Measurements from ENCODE around the gene NCAPD3.

The NCAPD3 gene

DNA sequence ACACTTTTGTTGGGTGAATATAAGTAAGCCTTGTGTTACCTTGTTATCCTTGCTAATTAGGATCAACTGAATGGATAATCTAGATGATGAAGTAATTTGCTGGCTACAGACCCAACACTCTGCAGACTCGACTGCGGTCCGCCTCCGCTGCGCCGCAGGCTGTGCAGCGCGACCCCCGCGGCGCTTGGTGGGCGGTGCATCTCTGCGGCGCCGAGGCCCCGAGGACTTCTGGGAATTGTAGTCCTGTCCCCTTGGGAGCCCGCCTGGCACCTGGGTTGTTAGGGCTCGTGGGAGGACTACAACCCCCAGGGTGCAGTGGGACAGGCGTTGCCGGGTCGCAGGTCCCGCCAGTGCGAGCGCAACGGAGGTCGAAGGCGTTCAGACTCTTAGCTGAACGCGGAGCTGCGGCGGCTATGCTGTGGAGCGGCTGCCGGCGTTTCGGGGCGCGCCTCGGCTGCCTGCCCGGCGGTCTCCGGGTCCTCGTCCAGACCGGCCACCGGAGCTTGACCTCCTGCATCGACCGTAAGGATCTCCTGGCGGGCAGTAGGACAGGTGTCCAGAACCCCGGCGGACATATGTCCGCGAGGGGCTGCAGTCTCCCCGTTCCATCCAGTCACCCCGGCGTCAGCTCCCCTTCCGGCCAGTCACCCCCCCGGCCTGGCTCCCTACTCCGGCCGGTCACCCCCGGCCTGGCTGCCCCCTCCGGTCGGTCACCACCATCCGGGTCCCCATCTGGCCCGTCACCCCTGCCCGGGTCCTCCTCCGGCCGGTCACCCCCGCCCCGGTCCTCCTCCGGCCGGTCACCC lies 29.6 kb upstream of the NCAPD3 start, which contains the start of the genes ACAD8 and THYN1:
ACAD8 (plus strand) TSS at position 381 of the 806 bp plus-strand sequence; CDS start at position 414, 33 bp downstream.
THYN1 (minus strand) TSS at position 165 of the 806 bp plus-strand sequence. CDS start 470 bp downstream, outside the sequence.
- DNase-seq, result peak; percentile 53

DNA sequence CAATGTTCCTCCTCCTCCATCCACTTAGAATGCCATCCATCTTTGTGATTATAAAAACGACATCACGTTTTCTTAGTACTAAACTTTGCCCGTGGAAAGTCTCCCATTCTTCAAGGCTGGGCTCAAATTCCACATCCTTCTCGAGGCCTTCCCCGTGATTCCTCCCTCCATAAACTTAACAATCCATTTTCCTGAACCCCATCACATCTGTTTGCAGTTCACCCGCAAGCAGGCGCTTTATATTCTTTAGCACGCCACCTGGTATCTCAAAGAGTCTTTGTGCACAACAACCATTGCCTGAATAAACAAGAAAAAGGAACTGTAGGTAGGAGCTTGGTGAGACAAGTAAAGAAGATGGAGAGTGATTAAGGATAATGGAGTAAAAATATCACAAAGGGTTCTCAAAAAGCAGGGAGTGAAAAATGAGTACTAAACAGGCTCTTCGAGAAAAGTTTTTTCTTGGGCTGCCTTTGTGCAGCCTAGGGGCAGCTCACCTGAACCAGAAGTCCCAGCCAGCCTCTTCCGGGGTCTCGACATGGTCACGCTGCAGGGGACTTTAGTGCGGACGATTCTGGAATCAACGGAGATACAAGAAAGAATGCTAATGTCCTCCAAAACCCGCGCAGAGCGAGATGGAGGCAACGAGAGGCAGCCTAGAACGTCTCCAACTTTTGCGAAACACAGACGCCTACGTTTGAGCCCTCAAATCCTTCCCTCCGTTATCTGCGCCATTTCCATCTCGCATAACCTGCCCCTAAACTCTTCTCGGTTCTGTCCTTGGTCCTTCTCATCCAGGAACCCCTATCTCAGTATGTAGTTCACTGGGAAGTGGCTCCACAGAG lies 28.8 kb upstream of the NCAPD3 start:
- DNase-seq, result no peak

DNA sequence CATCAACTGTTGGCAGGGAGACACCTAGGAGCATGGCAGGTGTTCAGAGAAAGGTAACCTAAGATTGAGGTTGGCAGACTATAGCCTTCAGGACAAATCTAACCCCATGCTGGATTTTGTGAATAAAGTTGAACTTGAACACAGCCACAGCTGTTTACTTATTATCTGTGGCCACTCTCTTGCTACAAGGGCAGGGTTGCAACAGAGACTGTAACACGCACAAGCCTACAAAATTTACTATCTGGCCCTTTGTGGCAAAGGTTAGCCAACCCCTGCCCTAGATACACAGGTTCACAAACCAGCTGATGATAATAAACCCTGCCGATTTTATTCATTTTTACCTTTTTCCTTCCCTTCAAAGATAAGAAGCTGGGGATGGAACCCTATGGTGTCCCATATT lies 26.9 kb upstream of the NCAPD3 start:
- no peak for DNase-seq

DNA sequence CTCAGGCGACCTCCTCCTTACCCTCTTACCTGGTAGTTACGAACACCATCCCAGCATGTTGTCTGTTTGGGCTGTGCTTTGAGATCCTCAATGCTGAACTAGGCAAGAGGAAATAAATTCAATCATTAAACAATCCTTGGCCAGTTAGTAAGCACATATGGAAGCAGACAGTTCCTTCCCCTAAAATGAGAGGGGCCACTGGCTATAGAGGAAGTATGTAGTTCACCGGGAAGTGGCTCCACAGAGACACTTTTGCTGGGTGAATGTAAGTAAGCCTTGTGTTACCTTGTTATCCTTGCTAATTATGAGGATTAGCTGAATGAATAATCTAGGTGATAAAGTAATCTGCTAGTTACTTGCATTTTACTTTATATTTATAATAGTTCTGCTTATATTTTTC lies 26.5 kb upstream of the NCAPD3 start:
- DNase-seq, result no peak

DNA sequence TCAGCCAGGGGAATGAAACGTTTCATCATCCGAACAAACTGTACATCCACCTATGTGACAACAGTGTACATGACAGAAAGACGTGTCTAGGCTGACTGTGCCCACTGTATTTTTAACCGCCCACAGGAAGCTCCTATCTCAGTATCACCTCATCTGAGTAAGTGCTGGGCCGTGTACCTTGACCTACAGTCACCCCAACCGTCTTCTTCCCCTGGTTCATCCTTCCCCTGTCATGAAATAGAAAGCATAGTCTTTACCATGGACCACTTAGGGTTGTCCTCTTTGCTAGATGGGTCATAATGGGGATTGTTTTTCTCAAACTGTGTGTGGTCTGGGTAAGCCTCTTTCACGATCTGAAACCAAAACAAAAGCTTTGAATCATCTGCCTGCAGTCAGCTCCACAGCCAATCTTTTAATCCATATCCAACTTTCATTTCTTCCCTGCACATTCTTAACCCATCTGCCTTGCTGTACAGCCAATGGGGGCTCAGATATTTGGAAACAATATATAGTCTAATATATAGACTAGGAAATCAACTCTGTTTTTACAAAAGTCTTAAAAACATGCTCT lies 25.2 kb upstream of the NCAPD3 start:
- no peak for DNase-seq

DNA sequence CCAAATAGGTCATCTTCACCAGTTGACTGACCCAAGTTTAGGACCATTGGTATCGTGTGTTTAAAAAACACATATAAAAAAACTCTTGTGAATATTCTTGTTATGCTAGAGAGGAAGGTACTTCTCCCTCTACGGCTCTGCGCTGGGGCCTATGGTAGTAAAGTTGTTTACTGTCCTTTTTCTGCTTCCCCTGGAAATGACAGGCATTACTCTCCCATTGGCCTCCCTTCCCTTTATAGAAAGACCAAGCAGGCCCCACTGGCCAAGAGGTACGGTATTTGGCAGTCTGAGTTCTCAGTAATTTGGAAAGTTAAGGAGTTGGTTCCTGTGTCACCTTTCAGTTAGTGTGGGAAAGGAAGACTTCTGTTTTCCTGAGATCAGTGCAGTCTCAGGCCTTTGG lies 22.9 kb upstream of the NCAPD3 start:
- no peak for DNase-seq

DNA sequence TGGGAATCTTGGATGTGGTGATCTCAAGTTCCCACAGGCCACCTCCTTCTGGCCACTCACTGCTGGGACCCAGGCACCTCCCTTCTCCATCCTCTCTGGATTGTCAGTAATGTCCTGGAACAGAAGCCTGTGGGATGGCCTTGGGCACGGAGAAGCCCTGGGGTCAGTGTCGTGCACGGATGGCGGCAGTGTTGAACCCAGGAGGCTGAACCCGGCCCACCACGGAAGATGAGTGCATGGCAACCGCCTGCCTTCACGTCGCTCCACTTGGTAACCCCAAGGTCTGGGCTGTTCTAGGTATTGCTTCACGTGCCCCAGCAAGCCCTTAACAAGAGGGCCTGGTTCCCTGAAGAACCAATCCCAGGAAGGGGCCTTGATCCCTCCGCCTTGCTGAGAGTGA lies 22.3 kb upstream of the NCAPD3 start:
- no peak for DNase-seq

DNA sequence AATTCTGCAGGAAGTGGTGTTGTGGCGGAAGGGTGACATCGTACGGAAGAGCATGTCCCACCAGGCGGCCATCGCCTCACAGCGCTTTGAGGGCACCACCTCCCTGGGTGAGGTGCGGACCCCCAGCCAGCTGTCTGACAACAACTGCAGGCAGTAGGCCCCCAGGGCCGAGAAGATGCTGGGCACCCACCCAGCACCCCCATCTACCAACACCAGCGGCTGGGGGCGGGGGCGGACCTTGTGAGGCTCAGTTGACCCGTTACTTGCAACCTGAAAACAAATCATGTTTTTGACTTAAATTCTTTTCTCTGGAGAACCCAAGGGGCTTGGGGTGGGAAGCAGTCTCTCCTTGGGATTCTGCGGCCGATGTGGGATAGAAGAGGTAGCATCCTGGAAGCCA lies 21.7 kb upstream of the NCAPD3 start:
- DNase-seq, result no peak

DNA sequence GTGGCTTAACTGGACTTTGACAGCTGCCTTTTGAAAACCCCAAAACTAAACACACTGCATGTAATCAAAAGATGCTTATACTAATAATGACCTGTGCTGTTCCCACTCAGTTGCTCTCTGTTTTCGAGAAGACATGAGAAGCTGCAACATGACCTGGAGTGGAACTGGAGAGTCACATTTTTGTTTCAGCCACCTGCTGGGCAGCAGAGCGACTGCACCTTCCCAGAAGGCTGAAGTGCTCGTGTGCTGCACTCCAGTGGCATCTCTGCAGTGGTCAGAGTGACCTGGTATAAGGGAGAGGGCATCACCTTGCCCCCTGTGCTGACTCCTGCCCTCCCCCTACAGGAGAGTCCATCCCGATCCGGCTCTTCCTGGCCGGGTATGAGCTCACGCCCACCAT lies 20.8 kb upstream of the NCAPD3 start:
- no peak for DNase-seq

DNA sequence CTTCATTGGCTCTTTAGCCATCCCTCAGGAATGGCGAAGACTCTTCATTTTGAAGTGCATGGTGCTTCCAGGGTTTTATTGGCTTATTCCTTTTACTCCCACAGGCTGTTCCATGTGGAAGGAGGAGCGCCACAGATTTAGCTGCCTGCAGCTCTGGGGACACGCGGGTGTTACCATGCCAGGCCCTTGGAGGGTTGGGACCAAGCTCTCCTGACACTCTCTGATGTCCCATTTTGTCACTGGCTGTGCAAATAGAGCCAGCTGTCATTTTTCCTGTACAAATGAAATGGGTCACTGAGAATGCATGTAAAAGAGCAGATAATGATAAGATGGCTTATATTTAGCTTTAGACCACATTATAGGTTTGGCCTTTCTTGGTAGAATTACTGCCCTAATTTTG lies 20.1 kb upstream of the NCAPD3 start:
- no peak for DNase-seq

DNA sequence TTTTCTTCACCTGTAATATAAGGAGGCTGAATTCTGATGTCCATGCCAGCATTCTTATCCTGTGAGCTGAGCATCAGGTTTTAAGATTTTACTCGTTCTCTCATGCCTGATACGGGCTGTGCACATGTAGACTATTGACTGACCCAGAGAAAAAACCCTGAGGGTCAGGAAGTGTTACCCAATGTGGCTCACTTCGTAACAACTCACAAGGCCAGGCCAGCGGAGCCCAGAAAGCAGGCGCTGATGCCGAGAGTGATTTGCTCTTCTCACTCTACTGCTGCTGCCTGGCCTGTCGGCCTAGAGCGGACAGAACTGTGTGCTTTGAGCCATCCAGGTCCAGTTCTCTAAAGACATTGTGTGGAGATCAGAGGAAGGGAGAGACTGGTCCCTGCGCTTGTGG lies 18.6 kb upstream of the NCAPD3 start:
- DNase-seq, result no peak

DNA sequence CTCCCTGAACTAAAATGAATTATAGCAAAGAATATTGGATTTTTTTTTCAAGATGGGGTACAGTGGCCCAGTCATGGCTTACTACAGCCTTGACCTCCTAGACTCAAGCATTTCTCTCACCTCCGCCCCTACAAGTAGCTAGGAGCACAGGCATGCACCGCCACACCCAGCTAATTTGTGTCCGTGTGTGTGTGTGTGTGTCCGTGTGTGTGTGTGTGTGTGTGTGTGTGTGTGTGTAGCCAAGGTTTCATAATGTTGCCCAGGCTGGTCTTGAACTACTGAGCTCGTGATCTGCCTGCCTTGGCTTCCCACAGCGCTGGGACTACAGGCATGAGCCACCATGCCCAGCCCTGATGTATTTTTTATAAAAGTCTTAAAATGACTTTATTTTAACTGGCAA lies 16.8 kb upstream of the NCAPD3 start:
- DNase-seq, result no peak

DNA sequence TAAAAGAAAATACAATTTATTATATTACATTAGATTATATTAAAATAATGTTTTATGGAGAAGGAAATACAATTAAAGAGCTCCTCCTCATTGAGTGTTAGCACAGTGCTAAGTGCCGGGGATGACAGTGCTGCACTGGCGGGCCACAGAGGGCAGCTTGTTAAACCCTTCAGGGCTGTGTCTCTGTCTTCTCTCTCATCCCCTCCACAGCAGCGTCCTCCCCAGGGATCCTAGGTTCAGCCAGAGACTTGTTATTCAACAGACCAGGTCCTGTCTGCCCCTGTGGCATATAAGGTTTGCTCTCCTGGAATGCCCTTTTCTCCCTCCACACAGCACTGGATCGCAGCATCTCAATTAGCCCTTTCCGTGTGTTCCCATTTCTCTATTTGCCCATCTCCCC lies 15.2 kb upstream of the NCAPD3 start:
- no peak for DNase-seq

DNA sequence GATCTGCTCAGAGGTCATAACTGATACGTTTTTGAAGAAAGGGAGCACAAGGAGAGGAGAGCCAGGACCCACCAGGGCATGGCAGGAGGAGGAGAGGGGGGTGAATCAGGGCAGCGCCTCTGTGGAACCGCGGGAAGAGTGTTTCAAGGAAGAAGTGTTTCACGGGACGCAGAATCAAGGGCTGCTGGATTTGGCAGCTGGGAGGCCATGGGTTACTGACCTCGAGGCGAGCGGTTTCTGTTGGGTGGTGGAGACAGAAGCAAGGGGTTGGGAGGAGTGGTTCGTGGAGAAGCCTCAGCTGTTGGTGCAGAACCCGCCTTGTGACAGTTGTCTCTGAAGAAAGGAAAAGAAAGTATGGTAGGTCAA lies 13.8 kb upstream of the NCAPD3 start:
- DNase-seq, result no peak

DNA sequence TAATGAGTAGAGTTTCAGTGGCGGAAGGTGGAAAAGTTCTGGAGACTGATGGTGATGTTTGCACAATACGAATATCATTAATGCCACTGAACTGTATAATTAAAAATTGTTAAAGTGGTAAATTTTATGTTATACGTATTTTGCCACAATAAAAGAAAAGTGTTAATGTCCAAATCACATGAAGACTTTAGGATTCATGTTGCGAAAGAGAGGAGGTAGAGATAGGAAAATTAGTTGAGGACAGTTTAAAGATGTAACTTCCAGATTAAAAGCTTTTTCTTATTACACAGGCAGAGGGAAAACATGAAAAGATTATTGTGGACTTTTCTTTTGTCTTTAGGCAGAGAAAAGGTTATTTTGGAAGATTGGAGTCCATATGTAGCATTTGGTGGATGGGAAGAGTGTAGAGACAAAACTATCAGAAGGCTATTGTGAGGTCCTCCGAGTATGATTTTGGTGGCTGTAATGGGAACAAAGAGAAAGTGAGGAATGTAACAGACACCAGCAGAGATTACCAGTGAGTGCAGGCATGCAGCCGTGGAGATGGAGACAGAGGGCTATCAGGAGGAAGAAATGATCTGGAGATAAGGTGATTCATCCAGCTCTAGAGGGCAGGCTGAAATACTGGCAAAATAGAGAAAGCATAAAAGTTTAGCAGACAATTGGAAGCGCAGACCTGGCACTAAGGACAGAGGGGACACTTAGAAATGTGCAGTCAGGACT lies 13.2 kb upstream of the NCAPD3 start:
- DNase-seq, result no peak

DNA sequence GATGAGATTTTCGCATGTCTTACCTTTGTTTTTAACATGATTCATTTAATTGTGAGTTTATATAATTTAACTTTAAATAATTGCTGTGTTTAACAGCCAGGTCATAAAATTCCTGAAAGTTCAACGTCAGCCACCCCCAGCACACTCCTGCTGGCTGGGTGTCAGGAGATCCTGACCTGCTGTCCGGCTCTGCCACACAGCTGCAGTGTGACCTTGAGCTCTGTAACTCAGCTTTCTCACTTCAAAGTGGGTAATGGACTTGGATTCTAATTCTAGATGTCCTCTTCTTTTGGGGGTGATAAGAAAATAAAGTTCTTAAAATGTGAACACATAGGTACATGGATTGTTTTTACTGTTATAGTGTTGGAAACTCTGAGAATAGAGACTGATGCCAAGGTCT lies 11.6 kb upstream of the NCAPD3 start:
- DNase-seq, result no peak

DNA sequence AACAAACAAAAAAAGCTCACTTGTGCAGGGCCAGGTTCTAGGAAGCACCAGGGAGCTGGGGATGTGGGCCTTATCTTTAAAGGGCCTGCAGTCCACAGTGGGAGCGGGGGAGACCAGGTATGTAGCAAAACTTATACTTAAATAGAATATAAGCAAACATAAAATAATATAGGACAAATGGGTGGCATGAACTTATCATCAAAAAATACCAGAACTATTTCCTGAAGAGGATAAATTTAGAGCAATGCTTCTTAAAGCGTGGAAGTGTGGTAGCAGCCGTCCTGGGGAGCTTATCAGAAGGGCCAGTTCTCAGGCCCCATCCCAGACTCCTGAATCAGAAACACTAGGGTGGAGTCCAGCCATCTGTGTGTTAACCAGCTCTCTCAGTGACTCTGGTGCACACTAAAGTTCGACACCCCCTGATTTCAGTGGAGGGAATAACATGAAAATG lies 10.0 kb upstream of the NCAPD3 start:
- DNase-seq, result no peak

DNA sequence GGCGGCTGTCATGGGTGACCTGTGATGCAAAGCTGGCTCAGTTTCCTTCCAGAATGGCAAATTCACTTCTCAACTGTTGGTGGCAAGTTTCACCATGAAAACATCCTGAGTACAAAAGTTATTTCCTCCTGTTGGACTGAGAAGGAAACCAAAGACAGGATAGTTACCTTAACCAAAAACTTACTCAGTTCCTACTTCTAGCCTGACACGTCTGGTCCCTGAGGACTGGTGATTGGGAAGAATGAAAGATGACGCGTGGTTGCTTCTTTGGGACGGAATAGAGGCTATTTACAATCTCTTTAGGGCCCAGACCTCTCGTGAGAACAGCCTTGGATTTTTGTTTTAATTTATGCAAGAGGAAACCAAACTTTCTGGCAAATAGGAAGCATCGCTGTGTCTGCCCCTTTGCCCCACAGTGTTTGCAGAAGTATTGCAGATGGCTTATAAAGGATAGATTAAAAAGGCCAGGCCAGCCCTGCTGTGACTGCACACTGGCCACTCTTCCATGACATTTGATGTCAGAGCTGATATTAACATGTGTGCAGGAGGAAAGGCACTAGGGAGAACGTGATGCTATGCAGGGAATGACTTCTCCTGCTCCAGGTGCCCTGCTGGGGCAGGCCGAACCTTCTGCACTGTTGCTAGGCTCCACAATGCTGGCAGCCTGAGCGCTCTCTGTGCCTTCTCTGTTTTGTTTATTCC lies 8.3 kb upstream of the NCAPD3 start:
- DNase-seq, result no peak

DNA sequence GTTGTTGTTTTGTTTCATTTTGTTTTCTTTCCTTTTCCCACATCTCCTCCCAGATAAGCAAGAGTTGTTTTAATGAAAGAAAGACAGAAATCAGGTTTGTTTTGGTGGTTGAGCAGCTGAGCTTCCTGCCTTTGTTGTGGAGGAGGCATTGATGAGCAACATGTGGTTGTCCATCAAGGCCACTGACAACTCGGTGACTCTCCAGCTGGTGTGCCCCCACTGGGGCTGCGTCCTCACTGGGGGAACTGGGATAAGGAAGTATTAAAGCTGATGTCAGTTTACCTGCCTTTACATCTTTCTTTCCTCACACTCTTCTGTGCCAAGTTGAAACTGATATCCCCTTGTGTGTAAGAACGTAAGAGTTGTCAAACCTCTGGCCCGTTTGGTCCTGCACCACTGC lies 6.6 kb upstream of the NCAPD3 start:
- DNase-seq, result no peak

DNA sequence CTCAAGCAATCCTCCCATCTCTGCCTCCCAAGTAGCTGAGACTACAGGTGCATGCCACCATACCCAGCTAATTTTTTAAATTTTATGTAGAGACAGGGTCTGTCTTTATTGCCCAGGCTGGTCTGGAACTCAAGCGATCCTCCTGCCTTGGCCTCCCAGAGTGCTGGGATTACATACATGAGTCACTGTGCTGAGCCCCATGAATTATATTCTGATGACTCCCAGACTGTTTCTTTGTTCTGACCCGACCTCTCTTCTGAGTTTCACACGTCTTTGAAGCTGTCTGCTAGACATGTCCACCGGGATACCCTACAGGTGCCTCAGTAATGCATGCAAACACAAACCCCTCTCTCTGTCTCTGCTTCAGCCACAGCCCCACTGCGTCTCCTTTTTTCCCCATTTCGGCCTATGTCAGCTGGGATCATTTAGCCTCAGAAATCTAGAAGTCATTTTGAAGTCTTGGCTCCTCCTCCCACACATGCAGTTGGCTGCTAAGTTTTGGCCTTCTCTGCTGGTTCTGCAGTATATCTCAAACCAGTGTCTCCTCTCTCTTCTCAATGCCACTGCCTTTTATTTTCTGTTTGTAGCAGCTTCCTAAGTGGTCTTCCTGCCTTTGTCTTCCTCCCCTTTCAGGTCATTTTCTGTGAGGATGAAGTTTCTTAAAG lies 5.5 kb upstream of the NCAPD3 start:
- DNase-seq, result no peak

DNA sequence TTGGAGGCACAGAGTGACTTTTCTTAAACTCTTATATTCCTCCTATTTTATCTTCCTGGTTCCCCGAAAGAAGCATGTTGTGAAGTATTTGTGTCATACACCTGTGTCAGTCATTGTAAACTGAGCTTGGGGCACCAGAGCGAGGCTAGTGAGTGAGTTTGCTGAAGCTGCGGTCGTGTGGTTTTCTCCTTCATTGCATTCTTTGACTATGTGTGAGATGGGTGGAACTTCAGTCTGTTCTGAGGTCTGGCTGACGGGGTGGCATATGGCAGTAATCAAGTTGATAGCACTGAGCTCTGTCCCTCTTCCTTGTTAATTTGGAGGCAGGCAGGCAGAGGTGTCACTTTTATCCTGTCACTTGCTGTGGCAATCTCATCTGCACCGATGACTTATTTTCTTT lies 4.9 kb upstream of the NCAPD3 start:
- DNase-seq, result no peak

DNA sequence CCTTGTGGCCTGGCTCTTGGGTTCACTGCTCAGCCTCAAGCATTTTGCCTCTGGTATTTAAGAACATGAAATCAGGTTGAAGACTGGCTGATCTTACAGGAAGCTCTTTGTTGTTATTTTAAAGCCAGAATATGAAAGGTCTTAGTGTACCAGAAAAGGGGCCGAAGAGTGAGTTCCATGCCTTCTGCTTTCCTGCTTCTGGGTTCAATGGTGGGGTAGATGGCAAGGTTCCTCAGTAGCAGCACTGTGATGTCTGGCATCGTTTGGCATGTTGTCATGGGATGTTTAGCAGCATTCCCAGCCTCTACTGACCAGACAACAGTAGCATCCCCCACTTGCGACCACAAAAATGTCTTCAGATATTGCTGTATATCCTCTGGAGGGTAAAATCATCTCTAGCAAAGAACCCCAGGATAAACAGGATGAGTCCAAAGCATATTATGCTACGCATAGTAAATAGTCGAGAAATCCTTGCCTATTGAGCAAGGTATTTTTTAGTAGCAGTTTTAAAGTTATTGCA lies 3.1 kb upstream of the NCAPD3 start:
- no peak for DNase-seq
